WI38 (cell line): ENCODE measurements around the gene GFRA4.

Experiments used
- H3K4me3 ChIP-seq: 2 replicates; pipeline ENCODE4 v1.5.1; 2011; ENCODE audit warnings: low read depth, mild to moderate bottlenecking, control low read depth, low read length
- TF ChIP-seq, protein P1 (sequence below): IDR thresholded peaks from 2 replicates; pipeline ENCODE4 v1.5.1; 2012; ENCODE audit warnings: low read depth, mild to moderate bottlenecking, control low read depth, low read length

Gene GFRA4

DNA sequence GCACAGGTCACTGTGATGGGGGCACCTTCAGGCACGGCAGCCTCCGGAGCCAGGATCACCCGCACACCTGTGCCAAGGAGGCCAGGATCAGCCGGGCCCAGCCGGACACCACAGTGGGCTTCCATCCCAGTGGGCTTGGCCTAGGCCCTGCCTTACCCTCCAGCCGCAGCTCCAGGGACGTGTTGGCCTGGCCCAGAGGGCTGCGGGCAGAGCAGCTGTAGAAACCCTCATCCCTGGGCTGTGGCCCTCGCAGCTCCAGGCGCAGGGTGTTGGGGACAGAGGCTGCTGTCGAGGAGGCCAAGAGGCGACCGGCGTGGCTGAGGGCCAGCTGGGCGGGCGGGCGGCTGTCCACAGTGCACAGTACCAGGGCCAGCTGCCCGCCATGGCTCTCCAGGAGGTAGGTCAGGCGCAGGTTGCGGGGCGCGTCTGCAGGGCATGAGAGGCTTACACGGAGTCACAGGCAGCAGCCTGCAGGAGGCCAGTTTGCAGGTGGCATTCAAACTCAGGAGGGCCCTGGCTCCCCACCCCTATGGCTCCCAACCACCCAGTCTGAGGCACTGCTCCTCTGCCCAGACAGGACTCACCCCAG lies 29.6 kb upstream of the GFRA4 start:
- H3K4me3 ChIP-seq: no peak overlapping the region
- TF ChIP-seq, protein P1, sequence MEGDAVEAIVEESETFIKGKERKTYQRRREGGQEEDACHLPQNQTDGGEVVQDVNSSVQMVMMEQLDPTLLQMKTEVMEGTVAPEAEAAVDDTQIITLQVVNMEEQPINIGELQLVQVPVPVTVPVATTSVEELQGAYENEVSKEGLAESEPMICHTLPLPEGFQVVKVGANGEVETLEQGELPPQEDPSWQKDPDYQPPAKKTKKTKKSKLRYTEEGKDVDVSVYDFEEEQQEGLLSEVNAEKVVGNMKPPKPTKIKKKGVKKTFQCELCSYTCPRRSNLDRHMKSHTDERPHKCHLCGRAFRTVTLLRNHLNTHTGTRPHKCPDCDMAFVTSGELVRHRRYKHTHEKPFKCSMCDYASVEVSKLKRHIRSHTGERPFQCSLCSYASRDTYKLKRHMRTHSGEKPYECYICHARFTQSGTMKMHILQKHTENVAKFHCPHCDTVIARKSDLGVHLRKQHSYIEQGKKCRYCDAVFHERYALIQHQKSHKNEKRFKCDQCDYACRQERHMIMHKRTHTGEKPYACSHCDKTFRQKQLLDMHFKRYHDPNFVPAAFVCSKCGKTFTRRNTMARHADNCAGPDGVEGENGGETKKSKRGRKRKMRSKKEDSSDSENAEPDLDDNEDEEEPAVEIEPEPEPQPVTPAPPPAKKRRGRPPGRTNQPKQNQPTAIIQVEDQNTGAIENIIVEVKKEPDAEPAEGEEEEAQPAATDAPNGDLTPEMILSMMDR: no peak

DNA sequence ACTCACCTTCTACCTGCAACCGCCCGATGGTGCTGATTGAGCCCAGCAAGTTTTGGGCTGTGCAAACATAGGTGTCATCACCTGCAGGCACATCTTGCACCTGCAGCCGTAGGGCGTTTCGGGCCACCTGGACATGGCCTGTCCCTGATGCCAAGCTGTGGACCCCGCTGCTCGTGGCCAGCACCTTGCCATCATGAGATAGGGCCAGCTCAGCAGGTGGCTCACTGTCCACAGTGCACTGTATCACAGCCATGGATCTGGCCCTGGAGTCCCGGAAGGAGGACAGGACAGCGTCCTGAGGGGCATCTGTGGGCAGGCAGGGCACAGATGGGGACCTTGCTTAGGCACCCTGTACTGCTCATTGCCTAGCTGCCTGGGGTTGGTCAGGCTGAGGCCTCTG lies 28.7 kb upstream of the GFRA4 start:
- TF ChIP-seq, protein P1: no peak

DNA sequence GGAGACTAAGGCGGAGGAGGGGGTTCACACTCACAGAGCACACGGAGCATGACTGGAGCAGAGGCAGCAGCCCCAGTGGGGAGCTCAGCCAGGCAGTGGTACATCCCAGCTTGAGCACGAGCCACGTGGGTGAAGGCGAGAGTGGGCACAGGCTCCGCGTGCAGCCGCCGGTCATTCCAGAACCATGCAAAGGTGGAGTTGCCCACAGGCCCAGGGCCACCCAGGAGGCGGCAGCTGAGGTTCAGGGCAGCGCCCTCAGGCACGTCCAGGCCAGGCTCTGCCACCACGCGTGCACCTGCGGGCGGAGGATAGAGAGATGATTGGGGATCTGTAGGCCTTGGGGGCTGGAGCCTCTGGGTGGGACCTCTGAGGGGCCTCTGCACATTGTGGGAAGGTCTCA lies 28.1 kb upstream of the GFRA4 start:
- H3K4me3 ChIP-seq: no peak overlapping the region
- TF ChIP-seq, protein P1: no peak

More for the DNA sequence above, 28.7 kb upstream of the GFRA4 start:
- H3K4me3 ChIP-seq: no peak overlapping the region

DNA sequence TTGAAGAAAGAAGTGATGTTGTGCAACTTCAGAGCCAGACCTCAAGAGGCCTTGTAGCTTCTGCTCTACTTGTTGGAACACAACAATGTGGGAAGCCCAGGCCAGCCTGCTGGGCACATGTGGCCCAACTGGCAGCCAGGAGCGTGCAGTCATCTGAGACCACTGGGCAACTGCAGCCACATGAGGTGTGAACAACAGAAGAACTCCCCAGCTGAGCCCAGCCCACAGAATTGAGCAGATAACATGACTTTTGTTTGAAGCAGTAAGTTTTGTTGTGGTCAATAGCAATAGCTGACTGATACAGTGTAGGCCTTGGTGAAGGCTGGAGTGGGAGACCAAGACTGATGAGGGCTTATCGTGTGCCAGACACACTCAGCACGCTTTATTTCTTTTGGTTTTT lies 27.2 kb upstream of the GFRA4 start:
- no peak overlapping the region for H3K4me3 ChIP-seq
- TF ChIP-seq, protein P1: no peak

DNA sequence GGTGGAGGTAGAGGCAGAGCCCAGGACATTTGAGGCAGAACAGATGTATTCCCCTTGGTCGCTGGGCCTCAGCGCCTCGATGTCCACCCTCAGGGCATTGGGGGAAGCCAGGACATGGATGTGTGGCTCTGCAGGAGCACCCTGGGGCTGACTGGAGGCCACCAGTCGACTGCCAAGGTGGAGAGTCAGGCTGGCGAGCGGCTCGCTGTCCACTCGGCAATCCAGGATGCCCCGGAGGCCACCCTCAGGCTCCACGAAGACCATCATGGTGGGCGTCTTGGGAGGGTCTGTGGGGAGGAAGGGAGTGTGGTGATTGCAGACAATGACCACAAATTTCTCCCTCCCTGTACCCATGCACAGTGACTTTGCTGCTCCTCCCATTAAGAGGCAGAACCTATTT lies 26.8 kb upstream of the GFRA4 start:
- TF ChIP-seq, protein P1: no peak
- no peak overlapping the region for H3K4me3 ChIP-seq

DNA sequence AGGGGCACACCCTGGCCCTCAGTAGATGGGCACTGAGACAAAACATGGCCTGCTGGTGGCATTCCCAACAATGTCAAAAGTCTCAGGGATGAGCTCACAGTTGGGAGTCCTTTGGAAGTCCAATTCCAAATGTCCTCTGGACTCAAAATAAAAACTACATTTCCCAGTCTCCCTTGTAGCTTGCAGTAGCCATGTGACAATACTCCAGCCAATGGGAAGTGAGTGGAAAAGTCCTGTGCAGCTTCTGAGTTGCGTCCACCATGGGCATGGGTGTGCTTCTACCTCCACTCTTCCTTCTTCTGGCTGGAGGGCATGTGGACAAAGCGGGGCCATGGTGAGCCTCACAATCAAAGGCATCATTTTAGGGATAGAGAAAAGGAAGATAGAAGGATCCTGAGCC lies 24.5 kb upstream of the GFRA4 start:
- TF ChIP-seq, protein P1: no peak
- no peak overlapping the region for H3K4me3 ChIP-seq

DNA sequence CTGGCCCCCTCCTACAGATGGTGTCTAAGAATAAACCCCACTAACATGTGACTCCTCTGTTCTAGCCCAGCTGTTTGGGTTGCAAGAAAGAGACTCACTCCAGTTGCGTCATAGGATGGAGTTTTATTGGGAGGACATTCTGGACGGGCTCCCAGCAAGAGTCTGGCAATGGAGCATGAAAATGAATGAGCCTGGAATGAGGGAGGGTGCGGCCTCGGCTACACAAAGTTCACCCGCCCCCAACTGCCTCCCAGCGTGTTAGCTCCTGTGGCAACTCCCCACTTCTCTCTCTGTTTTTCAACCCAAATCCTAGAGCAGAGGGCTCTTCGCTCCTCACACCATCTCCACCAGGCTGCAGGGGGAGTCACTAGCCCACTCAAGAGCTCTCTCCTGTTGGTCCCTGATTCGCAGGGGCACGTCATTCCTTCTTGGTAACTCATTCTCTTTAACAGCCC lies 23.7 kb upstream of the GFRA4 start:
- H3K4me3 ChIP-seq: no peak overlapping the region
- TF ChIP-seq, protein P1: no peak
